GM18868 (cell line): ENCODE data around the gene CERCAM.

Experiments used
- ATAC-seq: cut with Tn5 transposase; IDR thresholded peaks from one replicate; pipeline ENCODE4 v1.9.1; 2021; ENCODE audit warnings: mild to moderate bottlenecking, moderate library complexity; ENCODE audit not compliant: unreplicated experiment

Gene CERCAM

DNA sequence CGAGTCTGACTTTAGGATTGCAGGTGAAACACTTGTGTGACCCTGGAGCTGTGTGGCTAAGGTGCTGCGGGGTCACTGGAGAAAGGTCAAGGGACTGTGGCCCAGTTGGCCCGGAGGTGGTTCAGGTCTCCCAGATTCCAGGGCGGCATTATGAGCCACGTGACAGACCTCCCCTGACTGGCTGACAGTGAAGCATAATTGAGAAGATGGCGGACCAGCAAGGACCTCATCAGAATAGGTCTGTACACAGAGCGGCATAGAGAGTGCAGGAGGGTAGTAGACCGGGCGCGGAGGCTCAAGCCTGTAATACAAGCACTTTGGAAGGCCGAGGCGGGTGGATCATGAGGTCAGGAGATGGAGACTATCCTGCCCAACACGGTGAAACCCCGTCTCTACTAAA, 34.3 kb downstream of the CERCAM start:
- no peak for ATAC-seq

DNA sequence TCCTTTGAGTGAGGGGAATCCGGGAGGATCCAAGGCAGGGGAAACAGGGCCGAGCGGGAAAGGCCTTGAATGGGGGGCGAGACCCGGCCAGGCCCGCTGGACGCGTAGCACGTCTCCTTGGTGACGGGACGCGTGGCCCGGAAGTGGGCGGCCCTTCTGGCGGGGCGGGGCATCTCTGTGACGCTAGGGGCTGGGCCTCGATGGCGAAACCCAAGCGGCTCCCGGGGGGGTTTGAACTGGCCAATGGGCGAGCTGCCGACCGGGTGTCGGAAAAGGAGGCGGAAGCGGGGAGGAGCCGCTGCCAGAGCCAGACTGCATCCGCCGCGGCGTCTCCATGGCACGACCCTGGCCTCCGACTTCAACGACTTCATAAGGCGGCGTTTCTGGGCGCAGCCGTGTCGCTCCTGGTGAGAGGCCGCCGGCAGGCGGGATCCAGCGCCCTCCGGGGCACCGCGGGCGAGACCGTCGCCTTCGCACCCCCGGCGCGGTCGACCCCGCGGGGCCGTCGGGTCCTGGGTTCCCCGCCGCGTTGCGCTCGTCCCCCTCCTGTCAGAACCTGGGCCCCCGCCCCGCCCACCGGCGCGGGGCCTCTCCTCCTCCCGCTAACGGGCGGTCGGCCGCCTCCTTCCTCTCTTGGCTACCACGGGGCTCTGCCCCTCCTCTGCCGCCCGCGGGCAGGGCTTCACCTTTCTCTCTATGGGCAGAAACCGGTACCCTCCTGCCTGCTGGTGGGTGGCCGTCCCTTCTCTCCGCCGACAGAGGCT, 35.4 kb downstream of the CERCAM start, which contains the start of gene ODF2:
ODF2 (plus strand) TSS at position 158 of the 764 bp plus-strand sequence; CDS start at position 244, 86 bp downstream.
- ATAC-seq, result peak; percentile 89

DNA sequence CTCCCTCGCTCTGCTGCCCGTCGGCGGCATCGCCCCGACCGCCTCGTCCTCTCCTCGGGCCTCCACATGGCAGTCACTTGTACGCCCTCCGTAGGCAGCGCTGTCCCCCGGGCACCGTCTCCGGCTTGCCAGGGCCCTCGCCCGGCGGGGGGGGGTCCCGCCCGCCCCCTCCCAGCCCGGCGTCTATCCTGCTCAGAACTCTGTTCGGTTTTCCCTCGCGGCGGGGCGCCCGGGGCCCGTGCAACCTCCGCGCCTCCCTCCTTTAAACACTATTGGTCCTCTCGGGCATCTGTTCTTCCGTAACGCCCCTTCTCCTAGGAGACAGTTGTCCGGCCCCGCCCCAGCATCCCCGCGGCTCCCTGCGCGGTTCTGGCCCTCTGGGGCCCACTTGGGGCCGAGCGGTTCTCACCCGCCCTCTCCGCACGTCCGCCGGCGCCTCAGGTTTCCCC, 36.0 kb downstream of the CERCAM start:
- peak; percentile 63 for ATAC-seq

DNA sequence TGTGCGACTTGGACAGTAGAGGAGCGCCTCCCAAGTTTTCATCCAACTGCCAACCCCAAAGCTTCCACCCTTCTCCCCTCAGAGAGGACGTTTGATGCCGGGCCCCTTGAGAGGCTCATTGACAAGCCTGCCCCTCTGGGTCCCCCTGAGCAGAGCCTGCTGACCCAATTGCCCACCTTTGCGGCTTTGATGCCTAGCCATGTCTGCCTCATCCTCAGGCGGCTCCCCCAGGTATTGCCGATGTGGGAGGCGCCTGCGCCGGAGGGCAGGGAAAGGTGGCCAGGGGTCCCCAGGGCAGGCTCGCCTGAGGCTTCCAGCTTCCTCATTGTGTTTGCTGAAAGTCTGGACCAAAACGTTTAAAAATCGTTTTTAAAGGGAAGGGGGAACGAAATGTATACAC, 36.5 kb downstream of the CERCAM start:
- ATAC-seq, result no peak

DNA sequence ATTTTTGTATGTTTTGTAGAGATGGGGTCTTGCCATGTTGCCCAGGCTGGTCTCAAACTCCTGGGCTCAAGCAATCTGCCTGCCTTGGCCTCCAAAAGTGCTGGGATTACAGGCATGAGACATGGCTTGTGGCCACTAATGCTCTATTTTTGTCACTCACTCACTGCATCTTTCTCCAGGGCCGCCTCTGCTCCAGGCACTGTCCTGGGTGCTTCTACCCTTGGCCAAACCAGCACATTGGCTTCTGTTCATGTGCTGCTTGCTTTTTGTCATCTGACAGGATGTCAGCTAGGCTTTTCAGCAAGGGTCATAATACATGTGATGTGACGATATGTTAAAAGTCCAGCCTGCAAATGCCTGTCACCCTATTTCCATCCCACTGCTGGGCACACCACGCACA, 38.4 kb downstream of the CERCAM start:
- no peak for ATAC-seq

DNA sequence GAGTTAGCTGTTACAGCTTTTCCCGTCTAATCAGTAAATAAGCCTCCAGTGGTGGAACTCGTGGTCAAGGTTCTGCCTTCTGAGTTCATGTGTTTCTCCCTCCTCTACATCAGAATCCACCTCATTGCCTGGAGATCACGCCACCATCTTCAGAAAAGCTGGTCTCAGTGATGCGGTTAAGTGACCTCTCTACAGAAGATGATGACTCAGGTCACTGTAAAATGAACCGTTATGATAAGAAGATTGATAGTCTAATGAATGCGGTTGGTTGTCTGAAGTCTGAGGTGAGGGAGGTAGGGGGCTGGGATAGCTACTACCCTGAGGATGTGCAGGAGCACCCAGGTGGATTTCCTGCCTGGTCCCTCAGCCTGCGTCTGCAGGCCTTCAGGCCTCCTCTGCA, 48.4 kb downstream of the CERCAM start:
- no peak for ATAC-seq

DNA sequence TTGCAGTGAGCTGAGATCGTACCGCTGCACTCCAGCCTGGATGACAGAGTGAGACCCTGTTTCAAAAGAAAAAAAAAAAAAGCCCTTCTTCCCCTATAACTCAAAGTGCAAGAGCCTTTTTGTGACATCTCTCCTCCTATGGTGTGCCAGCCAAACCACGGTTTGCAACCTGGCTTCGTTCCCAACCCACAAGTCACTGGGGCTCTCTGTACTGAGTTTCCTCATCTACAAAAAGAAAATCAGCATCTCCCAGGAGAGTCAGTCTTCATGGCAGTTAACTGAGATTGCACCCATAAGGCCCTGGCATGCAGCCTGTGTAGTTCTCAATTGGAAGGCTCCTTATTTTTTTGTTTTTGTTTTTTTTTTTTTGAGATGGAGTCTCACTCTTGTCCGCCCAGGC, 49.9 kb downstream of the CERCAM start:
- ATAC-seq, result no peak

DNA sequence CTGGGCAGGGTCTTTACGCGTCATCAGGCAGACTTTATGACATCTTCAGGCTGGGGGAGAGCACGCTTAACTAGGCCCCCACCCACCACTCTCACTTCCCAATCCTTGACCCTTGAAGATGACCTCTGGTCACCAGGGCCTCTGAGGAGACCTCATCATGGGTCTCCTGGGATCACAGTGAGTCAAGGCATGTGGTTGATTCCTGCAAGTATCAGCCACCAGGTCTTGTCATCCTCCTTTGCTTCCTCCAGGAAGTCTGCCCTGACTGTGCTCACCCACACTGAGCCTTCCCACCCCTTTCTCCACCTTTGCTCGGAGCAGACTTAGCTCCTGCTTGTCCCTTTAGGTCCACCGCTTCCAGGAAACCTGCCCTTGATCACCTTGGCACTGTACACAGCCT, 52.4 kb downstream of the CERCAM start:
- ATAC-seq, result no peak

DNA sequence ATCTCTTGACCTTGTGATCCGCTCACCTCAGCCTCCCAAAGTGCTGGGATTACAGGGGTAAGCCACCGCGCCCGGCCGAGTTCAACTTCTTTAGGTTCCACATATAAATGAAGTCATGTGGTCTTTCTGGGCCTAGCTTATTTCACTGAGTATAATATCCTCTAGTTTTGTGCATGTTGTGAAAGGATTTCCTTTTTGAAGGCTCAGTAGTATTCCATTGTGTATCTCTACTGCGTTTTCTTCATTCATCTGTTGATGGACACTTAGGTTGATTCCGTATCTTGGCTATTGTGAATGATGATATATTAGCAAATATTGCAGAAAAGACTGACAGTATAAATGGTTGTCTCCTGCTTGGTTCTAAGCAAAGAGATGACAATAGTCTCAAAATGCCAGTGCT, 55.2 kb downstream of the CERCAM start:
- no peak for ATAC-seq

DNA sequence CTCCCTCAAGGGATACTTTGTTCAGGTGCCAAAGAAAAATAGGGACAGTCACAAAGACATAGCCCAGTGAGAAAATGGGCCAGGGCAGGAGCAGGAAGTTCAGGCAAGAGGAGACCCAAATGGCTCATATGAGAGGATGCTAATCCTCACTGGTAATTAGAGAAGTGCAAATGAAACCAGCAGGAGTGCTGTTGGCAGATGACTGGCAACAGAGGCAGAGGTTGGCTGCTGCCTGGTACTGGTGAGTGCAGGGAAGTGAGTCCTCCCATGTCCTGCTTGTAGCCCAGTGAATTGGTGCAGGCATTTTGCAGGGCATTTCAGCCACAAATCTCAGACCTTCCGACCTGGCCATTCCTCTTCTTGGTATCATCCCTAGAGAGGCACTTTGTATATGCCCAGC, 58.6 kb downstream of the CERCAM start:
- no peak for ATAC-seq

DNA sequence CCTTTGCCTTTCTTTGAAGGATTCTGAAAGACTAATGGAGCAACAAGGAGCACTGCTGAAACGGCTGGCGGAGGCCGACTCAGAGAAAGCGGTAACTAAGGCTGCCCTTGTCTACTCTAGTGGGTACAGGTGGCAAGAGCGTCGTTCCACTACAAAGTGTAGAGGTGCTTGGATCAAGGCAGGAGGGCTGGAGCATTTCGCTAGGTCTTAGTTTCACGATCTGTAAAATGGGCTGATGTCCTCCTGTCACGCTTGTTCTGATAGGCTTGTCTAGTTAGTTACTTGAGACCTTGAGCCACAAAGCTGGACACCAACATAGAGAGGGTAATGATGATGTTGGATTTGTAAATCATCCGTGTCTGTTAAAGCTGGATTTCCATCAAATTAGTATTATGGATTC, 60.9 kb downstream of the CERCAM start:
- ATAC-seq, result no peak

DNA sequence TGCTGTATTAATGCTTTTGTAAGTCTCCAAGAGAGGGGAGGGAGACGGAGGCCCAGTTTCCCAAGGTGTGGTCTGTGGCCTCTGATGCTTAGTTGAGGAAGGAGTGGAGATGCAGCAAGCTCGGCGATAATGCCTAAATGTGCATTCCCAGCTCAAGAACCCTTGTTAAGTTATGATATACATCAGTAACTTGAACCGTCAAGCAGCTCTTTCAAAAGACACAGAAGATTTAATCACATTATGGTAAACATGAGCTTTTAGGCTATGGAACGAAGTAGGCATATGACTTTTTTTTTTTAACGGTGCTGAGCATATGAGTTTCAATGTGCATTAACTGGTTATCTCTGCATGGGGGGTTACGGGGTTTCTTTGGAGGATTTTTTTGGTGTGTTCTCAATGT, 61.5 kb downstream of the CERCAM start:
- ATAC-seq, result no peak

DNA sequence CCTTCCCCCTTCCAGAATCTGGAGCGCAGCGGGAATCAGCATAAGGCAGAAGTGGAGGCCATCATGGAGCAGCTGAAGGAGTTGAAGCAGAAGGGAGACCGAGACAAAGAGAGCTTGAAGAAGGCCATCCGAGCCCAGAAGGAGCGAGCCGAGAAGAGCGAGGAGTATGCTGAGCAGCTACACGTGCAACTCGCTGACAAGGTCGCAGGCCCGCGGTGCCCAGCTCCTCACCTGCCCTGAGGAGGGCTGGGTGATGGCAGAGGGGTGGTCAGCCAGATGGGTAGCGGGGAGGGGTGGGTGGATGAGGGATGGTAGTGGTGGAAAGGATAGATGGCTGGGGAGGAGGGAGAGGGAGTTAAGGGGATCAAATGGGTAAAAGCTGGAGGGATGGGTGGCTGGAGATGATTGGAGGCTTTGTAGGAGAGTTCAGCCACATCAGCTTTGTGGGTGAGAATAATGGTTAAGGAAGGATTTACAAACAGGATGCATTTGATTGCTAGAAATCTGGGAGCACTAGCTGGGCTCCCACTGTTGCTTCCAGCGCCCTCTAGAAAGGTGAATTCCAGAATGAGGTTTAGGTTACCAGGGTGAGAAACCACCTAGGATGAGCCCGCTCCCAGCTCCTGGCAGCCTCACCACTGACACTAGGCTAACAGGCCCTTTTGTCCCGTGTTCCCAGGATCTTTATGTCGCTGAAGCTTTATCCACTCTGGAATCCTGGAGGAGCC, 64.2 kb downstream of the CERCAM start:
- ATAC-seq, result no peak

DNA sequence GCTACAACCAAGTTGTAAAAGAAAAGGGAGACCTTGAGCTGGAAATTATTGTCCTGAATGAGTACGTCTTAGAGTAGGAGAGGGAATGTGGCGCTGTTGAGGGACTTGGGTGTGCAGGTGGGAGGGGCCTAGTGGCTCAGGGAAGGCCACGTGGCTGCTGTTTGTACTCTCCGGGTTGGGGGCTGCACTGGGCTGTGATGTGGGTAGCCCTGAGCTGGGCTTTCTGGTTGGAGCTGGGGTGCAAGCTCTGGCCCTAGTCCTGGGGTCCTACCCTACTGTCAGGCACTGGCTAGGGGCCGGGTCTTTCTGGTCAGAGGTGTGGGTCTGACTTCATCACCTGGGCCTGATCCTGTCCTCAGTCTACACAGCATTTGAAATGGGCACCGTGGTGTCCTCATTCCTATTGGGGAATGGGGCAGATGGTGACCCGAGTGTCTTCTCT, 64.8 kb downstream of the CERCAM start:
- ATAC-seq, result no peak

DNA sequence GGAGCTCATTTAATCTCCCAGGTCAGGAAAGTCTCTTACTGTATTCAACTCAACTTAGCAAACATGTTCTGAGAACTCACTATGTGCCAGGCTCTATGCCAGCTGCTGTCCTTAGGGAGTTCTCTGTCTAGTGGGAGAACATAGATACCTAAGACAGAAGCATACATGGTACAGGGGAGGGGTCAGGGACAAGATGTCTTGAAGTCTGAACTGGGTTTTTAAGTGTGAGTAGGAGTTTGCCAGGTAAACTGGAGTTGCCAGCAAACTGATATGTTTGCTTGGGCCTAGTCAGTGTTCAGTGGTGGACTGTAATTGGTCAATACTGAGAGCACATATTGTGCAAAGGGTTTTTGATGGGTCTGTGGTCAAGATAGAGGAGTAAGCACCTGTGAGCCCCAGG, 65.5 kb downstream of the CERCAM start:
- ATAC-seq, result no peak
